Stimulated activated CD8-positive, alpha-beta memory T cell treated with anti-CD3 and anti-CD28 coated beads, Interleukin-4, amount 100 ng/mL, for 4 hours (primary cell): ENCODE measurements around the gene CHCHD3.
"Not testable (repeated sequence)": the region's sequence is repeated elsewhere in the genome, so short reads cannot be mapped to it uniquely, and the experiment has no call there.

Source experiments
- DNase-seq, 2 donors: peaks; one replicate each; pipeline ENCODE4 v3.0.0-alpha.2; 2020; ENCODE audit warnings: low read depth in 2 of 2, low spot score in 1 of 2

CHCHD3 gene

GRCh38 chr7:133009426-133010252 lies 72.3 kb downstream of the CHCHD3 start:
- DNase-seq: no peak

- no peak for DNase-seq
These were observed 73.9 kb downstream of the CHCHD3 start for GRCh38 chr7:133007961-133008360.

DNA sequence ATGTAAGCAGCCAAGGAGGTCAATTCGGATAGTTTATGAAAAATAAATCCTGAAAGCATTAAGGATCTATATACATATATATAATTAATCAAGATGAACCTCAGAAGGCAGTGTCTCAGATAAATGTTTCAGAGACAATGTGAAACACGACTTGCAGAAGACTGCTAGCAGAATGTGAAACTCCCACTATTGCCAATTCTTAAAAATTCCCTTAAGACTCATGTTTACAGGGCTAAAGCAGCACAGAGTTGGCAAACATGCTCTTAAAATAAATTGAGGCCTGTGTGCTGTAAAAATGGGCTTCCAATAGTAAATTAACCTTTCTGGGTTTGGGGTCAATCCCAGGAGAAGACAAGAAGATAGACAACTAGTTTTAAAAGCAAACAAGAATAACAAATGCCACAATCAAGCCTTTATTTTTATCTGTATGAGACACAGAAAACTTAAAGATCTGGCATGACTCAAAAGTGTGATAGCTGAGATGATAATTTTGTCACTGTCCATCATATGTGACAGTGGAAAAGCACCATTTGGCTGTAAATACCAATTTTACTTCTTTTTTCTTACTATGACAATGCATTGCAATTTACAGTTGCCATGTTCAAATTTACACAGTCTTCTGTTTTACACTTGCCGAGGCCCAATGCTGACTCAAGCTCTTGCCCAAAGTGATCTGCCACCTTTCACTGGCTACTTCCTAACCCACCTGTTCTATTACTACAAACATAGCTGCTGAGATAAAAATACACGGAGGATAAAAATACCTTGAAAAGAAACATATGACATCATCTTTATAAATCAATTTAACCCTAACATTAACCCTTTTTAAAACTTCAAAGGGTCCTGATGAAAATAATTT lies 78.6 kb downstream of the CHCHD3 start:
- no peak for DNase-seq

- no peak for DNase-seq
These were observed 80.2 kb downstream of the CHCHD3 start for GRCh38 chr7:133001727-133002126.

GRCh38 chr7:132999845-133000244 lies 82.0 kb downstream of the CHCHD3 start:
- no peak for DNase-seq

DNA sequence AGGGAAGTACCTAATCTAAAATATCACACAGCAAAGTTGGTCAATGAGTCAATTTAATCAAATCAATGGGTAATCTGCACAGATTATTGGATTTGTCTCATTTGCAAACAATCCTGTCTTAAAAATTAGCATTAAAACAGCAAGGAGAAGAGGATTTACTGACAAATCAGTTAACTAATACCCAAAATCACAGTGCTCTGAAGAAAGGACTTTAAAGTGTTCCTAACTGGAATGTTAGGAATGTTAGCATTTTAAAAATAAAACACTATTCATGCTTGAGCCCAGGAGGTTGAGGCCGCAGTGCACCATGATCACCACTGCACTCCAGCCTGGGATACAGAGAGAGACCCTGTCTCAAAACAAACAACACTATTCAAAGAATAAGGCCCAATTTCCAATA lies 83.1 kb downstream of the CHCHD3 start:
- no peak for DNase-seq

DNA sequence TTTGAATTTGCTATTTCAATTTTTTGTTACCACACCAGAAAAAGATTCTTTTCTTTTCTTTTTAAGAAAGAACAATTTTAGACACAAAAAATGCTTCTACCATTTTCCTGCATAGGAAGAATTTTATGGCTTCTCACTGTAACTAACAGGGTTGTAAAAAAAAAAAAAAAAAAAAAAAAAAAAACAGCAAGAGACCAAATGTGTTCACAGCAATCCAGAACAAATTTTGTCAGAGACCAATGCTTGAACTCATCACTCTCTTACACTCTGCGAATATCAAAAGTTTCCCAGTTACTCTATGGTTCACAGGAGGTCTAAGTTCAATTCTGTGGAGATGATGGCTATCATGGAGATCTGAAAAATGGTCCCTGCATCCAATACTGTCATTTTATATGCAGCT lies 84.4 kb downstream of the CHCHD3 start:
- no peak for DNase-seq

GRCh38 chr7:132996581-132997242 lies 85.2 kb downstream of the CHCHD3 start:
- no peak for DNase-seq

GRCh38 chr7:132993377-132994013 lies 88.4 kb downstream of the CHCHD3 start:
- no peak for DNase-seq

- no peak for DNase-seq
These were observed 90.0 kb downstream of the CHCHD3 start for GRCh38 chr7:132991615-132992587.

- DNase-seq: no peak
These were observed 93.8 kb downstream of the CHCHD3 start for GRCh38 chr7:132988117-132988516.

DNA sequence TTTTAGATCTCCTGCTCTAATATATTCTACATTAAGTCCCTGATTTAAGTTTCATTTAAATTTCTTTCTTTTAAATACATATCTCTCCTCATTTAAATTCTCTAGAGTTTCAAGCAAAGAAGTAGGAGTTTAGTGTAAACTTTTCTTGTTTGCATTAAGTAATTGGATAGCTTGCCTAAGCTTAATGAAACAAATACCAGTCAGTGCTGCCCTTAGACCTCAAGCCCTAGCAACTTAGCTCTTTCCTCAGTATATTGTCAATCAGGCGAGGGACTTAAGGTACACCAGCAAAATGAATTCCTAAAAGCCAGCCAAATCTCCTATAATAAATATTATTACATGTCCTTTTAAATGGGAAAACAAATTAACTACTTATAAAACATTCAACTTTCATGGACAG lies 101.5 kb downstream of the CHCHD3 start:
- no peak for DNase-seq

GRCh38 chr7:132979524-132979923 lies 102.4 kb downstream of the CHCHD3 start:
- DNase-seq: no peak

DNA sequence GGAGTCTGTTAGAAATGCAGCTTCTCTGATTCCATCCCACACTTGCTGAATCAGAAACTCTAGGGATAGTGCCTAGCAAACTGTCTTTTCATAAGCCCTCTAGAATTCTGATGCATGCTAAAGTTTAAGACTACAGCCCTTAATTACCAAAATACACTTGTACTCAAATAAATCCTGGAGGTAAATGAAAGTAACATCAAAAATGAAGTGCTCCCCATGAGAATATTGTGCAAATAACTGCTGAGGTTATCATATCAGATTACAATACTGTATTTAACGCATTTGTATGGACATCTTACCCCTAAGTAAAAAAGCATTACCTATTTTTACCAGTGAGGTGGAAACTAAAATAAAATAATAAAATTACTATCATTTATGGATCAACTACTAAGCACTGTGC lies 104.7 kb downstream of the CHCHD3 start:
- no peak for DNase-seq

GRCh38 chr7:132972745-132973144 lies 109.1 kb downstream of the CHCHD3 start:
- DNase-seq: no peak

DNA sequence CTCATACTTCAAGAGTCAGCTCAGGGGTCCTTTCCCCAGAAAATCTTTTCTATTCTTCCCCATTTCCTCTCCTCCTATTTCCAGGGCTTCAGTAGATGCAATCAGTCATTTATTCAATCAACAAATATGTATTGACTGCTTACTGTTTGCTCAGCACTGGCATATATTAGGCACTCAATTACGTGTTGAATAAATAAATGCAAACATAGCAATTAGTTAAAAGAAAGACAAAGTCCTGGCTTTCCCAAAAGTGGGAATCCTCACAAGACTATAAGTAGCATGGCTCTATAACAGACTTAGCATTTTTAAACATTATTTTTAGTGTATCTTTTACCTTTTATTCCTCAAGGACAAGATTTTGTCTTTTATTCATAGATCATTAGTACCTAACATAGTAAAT lies 111.6 kb downstream of the CHCHD3 start:
- no peak for DNase-seq

DNA sequence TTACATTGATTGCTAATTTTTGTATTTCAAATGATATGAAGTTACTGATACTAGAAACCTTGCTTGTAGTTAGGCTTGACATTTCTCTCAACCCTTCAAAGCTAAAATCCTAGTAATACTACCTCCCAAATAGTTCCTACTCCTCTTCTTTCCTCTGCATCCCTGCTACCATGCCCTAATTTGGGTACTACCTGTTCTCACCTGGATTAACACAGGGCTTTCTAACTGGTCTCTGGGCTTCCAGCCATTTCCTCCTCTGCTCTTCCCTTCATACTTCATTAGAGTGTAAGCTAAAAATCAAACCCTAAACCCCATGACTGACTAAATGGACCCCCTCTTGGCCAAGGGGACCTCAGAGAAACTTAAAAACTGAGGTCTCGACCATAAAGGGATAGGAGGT lies 112.4 kb downstream of the CHCHD3 start:
- DNase-seq: no peak

DNA sequence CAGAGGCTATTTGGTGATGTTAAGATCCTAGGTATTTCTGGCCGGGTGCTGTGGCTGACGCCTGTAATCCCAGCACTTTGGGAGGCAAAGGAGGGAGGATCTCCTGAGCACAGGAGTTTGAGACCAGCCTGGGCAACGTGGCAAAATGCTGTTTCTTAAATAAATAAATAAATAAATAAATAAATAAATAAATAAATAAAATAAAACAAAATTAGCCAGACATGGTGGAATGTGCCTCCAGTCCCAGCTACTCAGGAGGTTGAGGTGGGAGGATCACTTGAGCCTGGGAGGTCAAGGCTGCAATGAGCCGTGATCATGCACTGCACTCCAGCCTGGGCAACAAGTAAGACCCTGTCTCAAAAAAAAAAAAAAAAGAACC lies 114.4 kb downstream of the CHCHD3 start:
- not testable (repeated sequence) for DNase-seq

DNA sequence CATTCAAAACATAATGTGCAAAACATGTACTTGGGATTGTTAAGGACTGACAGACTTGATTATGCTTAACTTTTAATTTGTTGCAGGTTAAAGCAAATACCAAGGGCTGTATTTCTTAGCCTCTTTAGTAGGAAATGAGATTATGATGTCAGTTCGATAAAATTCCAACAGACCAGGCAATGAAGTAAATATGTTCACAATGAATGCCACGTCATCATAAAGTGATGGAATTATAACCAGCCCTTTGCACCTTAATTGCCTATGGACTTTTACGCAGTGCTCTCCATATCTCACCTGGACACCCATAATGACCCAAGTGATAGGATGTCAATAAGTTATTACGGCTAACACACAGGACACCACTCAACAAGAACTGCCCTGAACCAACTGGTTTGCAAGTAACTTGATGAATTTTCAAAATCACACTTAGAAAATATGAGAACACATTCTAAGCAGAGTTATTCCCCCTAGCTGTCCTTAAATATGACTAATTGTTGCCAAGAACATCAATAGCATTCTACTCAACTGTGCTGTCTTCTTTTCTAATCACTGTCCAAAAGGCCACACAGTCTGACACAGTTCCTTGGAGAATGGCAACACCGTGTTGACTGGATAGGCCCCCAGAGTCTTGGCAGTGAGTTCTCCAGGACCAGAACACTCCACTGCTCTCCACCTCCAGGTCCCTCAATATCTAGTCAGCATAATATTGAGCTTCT lies 115.0 kb downstream of the CHCHD3 start:
- DNase-seq: no peak

DNA sequence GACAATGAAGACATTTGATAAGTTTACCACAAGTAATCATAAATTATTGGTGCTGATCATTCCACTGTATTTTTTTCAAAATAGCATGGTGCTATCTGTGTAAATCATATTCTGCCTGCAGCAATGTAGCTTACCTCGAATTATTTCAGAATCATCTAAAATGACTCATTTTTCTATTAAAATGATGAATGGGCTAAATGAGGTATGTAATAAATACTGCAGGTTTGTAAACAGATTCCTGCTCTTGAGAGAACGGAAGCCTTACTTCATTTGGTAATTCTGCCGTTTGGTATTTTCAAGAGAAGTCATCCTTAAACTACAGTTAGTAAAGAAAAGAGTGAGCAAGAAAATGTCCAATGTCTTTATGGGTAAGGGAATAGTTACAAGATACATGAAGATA lies 115.9 kb downstream of the CHCHD3 start:
- no peak for DNase-seq
